Measurements from ENCODE around the gene KMT2E.

The KMT2E gene

DNA sequence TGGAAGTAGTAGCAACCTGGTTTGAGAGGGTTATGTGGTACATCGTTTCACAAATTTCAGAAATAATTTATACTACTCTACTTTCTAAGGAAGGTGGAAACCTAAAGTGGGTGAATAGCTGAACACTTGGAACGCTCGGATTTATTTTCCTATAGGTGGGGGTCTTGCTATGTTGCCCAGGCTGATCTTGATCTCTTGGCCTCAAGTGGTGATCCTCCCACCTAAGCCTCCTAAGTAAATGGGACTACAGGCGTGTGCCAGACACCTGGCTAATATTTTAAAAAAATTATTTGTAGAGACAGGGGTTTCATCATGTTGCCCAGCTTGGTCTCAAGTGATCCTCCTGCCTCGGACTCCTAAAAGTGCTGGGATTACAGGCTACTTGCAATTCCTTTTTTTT is 6.7 kb upstream of the KMT2E start:
- DNase-seq (ENCODE audit: low spot score) = no peak

DNA sequence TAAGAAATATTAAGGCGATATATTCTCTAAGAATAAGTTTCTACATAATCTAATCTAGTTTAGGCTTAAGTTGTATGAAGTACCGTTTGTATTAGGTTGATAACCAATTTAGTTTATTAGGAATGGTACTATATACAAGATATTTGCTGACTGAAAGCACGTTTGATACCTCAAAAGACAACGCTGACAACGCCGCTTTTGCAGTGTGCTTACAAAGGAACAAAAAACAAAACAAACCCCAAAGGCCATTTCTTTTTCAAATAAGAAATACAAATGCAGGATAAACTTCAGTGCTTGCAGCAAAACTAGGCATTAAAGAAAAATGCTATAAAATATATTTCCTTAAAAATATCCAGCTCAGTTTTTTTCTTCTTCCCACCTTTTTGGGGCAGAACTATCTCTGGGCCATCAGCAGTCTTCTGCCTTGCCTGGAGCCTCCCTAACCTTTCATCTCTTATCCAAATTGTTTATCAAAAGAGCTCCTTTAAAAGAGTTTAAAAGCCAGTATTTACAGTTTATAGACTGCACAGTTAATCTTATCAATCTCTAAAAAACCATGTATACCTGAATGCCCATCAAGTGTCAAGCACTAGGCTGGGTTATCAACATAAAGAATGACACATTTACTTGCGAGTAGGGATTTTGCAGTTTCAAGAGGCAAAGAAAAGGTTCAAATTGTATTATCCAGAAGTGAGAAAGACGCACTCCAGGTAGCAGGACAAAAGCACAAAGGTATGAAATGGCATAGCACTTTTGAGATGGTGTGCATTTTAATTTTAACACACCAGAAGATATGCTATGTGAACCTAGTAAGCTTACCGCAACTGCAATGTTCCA is 4.1 kb upstream of the KMT2E start:
- no peak for DNase-seq (ENCODE audit: low spot score)

DNA sequence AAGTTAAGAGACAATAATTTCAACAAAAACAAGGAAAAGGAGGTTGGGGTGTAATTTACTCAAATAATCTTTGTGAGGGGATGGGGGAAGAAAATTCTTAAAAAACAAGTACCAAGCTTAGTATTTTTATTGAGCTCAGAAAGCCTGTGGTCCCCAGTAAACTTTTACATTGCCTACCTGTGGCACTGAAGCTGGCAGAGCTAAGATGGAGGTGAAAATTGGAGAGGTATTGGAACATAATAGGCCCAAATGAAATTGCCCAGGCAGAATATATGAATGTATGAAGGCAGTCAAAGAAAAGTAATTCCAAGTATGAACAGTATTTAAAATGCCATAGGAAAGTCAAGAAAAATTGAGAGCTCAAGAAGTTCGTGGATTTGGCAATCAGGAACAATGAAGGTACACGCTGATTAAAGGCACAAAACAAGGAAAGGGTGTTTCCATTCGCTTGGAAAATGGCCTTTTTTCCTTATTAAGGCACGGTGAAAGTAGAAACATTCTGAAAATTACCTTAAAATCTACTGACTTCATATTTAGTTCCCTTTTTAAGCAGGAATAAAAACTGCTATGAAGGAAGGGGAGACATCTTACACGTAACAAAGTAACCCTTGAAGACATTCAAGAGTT is 3.4 kb upstream of the KMT2E start:
- no peak for DNase-seq (ENCODE audit: low spot score)

DNA sequence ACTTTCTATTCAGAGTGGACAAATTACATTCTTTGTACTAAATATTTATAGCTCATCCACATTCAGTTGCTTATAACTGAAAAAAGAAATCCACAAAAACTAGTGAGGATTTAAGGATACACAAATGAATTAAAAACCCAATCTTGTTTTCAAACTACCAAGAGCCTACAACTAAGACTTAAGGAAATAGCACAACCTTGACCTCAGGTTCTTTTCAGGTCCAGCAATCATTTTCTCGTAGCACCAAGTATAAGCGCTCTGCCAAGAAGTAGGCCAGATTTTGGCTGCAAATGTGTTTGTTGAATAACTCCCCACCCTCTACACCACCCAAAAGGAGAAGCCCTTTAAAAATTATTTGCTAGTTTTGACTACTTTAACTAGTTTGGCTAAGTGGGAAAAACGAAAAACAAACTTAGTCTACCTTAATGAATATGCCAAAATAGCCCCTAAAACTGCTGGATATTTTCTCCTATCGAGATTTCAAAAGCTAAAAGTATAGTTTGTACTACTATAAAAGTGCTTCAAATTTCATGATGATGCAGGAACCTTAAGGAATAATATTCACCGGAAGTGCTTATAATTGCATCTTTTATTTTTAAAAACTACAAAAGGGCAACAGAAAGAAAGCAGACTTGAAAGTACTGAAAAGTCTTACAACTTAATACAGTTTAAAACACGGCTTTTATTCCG is 2.7 kb upstream of the KMT2E start:
- DNase-seq (ENCODE audit: low spot score) = peak; percentile 50

DNA sequence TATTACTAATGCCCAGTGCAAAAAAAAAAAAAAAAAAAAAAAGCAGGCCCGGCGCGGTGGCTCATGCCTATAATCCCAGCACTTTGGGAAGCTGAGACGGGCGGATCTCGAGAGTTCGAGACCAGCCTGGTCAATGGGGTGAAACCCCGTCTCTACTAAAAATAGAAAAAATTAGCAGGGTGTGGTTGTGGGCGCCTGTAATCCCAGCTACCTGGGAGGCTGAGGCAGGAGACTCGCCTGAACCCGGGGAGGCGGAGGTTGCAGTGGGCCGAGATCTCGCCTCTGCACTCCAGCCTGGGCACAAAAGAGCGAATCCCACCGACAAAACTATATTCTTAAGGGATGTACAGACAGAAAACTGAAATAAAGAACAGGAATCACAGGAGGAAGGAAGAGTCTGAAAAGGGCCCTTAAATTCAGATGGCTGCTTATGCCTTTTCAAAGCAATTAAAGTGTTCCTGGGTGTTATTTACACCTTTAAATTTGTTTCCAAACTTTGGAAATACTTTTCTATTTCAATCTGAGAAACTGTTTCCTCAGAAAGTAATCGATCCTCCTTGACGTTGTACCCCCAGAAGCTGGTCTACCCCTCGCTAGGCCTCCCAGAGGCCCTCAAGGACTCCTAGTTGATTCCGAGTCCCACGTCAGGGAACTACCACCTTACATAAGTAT is 2.0 kb upstream of the KMT2E start:
- no peak for DNase-seq (ENCODE audit: low spot score)

DNA sequence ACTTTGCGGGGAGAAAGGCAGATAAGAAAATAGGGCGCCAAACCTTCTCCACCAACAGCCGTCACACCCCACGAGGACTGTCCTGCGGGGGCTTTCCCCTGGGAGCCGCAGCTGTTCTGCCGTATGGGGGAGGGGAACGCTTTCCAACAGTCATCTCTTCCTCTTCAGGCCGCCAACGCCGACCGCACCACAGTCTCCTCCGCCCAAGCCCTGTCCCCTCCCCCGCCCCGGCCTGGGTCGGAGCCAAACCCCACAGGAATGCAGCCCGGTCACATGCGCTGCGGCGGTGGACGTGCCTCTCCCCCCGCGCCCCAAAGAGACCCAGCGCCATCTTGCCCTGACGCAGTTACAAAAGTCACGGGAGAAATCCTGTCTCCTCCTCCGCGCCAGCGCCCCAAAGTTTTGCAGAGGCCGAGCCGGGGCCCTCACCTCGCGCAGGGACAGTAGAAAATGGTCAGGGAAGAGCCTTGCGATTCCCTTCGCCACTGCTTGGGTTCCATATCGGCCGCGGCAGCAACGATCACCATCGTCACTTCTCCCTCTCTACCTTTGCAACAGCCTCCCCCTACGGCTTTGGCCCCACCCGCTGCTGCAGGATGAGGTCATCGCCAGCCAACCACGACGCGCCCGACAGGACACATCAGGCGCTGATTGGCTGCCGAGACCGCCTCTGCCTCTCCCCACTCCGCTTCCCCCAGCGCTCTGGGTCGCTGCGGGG is 1.3 kb upstream of the KMT2E start:
- DNase-seq (ENCODE audit: low spot score) = peak; percentile 97

DNA sequence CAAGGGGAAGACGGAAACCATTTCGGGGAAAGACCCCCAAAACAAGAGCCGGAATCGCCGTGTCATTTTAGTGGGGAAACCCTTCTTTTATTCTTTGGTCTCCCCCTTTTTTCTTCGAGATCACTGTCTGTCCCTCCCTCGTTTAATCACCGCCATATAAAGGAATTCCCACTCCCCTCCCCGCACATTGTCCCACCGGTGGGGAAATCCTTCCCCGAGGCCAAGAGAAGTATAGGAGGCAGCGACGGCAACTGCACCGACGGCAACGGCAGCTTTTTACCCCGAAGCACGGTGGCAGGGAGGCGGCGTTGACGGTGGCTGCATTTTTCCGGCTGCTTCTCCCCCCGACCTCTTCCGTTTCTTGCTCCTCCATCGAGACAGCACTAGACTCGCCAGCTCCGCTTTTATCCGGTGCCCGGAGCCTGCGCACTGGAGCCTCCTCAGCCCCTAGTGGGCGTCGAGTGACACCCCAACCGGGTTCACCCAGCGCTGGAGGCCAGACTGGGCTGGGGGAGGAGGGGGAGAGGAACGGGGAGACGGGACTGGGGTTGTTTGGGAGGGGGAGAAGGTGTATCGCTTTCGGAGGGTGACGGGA is 687 bp upstream of the KMT2E start:
- DNase-seq (ENCODE audit: low spot score) = peak; percentile 87

DNA sequence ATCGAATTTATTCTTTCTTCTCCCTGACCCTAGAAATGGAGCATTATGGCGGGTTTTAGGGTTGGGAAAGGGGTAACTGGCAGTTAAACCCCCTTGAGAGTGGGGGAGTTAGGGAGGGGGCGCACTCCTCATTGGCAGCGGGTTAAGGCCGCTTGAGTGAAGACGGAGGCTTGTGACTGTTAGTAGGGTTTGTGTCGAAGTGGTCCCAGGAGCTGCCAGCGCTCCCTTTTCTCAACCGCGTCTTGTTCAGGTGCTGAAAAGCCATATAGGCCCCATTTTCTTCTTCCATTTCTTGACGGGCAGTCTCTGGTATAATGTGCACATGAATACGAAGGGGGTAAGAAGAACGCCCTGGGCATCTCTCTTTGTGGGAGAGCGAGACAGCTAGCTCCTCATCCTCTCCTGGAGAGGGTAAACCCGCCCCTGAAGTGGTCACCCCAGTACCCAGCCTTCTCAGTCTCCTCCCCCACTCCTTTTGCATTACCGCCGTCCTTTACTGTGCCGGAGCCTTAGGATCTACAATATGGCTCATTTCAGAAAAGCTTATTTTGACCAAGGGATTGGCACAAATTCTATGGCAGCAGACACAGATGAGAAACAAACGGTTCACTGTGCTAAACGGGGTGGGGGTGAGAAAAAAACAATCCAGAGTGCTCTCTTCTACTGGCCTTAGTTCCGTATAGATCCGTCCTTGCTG is 836 bp downstream of the KMT2E start:
- peak; percentile 69 for DNase-seq (ENCODE audit: low spot score)

DNA sequence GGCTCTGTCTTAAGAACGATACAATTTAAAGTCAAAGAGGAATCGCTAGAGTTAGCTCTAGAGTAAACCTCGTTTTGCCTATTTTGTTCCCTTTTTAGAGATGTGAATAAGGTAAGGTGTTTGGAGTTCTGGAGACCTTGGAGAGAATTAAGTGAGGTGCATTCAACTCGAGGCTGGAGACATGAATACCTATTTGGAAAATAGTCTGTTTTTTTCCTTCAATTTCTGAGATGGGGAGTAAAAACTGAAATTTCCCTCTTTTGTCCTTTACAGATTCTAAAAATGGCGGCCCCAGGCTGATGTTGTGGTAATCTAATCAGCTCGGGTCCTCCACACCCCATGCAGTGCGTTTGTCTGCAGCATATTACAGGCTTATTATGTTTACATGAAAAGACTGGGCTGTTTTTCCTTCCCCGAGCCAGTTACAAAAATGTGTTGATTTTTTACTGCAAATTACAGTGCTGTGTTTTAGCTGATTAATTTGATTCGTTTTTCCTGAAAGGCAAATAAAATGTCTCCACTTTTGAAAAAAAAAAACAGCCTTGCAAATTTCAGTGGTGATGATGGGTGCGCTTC is 1.5 kb downstream of the KMT2E start:
- peak; percentile 70 for DNase-seq (ENCODE audit: low spot score)

DNA sequence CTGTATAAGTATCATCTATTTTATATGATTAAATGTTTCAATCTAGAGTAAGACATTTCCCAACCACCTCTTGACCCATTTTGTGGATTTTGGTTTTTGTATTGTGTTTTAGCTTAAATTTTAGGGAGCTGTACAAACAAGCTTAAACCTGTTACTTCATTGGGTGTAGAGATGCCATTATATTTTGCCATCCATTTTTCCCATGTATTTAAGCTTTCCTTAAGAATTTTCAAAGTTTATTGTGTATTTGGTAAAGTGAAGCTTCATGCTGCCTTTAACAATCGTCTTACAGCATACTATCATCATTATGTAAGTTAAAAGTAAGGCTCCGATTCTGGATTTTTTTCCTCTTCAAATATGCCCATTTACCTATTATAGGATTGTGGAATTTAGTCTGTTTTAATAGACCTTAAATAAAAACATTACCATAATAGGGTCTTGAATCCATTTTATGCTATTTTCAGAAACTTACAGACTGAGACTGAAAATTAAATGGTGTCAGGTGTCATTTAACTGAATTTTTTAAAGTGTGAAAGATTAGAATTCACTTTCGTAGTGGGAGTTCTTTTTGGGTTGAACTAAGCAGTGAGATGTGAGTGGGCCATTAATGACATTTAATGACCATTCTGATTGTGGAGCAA is 2.2 kb downstream of the KMT2E start:
- DNase-seq (ENCODE audit: low spot score) = peak; percentile 20

DNA sequence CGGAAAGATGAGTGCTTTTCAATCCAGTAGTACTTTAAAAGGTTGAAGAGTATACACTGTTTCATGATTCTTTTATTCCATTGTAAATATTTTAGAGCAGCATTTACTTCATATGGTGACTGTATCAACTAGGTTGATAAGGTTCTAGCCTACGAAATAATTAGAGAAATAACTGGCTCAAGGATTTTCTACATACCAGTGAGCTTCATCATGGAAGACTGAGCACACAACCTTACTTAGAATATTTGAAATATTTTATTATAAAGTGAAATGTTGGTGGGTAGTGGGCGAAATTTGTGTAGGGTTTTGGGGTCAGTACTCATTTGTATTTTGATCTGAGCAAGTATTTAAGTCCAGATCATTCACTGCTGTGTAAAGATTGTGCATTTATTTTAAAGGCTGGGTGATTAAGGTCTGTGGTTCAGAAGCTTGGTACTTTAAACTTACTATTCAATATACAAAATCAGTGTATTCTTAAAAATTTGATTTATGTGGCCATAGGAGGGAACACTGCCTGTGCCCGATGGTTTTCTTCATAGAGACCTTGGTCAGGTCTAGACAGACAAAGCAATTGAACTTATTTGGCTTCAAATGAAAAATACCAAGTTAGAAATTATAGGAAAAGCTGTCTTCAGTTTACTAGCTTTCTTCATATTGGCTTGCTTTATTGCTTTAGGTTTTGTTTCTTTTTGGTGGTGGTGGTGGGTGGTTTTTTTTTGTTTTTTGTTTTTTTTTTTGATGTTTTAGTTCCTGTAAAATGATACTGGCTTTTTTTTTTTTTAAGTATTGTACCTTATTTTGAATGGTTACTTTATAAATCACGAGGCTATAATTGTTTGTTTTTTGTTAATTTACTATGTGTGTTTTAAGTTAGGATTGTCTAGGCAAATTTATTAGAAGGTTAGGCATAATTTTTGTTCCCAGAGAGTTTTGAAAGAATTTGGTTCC is 3.0 kb downstream of the KMT2E start:
- no peak for DNase-seq (ENCODE audit: low spot score)

DNA sequence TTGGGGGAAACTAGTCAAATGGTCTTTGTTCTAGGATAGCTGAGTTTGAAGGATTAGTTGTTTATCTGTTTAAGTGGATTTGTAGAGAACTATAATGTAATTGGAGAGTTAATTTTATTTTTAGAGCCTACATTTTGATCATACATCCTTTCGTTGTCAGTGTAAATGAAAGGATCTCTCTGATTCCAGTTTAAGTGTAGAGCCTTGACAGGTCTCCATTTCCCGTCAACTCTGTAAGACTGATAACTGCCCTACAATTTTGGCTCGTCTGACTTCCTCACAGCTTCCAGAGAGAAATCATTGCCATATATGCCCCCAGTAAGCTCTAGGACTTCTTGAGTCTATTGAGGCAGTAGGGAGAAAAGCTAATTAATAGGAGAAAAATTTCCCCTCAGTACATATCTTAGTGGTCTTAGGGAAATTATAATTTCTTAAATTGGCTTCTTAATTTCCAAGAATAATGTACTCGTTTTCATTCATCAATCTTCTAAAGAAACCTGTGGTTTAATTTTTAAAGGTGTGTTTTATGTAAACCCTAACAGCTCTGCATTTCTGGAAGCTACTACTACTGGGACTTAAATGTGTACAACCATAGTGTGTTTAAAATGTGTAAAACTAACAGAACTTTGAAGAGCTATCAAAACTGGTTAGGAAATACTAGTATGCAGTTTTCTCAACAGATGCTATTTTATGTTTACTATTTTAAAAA is 3.8 kb downstream of the KMT2E start:
- DNase-seq (ENCODE audit: low spot score) = peak; percentile 34

DNA sequence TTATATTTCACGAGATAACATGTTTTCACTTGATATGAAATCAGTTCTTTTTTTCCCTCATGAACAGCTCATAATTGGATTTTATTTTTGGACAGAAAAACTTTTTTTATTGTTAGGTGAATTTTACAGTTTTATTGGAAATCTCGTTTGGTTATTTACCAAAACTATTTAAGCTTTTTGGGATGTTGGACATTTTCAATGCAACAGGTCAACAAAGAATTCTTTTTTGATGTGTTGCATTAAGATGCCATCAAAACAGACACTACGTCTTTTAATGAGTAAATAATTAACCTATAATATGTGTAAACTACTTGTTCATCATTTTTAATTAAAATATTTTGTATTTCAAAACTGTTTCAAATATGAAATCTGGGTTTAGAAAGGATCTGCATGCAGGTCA is 5.3 kb downstream of the KMT2E start:
- no peak for DNase-seq (ENCODE audit: low spot score)

DNA sequence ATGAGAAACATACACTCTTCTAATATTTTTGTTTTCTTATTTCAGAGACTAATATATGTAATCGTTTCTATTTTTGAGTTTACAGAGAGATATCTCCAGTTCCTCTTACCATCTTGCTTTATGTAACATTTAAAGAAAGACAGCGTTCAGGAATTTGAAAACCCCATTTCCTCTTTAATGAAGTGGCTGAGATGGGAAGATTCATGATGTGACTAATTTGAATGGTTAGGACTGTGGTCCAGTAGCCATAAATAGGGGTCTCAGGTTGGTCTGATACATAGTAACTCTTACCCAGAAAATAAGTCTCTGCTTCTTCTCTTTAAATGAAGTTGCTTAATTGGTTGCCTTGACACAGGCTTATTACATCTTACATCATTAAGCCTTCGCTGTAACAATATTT is 6.9 kb downstream of the KMT2E start:
- no peak for DNase-seq (ENCODE audit: low spot score)

DNA sequence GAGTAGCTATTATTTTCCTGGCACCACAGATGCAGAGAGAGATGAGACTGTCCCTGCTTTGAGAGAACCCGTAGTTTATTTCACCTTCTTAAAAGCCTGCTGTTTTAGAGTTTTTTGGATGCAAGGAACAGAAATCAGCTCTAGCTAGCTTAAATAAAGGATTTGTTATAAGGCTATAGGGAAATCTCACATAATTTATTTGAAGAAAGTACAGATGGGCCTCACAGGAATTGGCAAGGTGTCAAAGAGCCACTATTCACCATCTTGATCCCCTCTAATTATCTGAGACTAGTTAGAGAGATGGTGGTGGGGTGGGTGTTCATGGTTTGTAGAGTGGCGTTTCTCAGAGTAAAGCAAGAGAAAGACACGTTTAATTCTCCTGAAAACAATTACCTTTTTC is 7.3 kb downstream of the KMT2E start:
- no peak for DNase-seq (ENCODE audit: low spot score)

DNA sequence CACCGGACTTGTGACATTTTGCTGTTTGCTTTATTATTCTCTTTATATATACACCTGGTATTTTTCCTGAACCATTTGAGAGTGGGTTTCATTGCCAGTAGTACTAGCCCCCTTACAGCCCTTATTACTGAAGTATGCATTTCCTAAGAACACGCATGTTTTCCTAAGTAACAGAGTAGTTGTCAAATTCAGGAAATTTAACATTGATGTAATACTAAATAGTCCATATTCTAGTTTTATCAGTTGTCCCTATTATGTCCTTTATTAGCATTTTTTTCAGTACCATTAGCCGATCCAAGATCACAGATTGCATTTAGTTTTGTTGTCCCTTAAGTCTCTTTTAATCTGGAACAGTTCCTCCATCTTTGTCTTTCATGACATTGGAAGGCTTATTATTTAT is 8.0 kb downstream of the KMT2E start:
- no peak for DNase-seq (ENCODE audit: low spot score)

DNA sequence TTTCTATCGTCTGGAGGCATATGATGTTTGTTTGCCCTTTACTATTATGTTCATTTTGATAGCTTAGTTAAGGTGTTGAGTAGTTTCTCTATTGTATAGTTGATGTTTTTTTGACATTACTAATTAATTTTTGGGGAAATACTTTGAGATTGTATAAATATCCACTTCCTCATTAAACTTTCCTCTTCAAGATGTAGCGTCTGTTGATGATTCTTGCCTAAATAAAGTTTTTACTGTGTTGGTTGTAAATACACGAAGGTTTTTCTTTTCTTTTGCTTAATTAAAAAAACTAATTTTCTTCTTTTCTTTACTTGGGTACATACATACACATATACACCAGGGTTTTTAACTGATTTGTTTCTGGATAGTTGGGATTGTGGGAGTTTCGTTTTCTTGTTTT is 8.5 kb downstream of the KMT2E start:
- DNase-seq (ENCODE audit: low spot score) = no peak

DNA sequence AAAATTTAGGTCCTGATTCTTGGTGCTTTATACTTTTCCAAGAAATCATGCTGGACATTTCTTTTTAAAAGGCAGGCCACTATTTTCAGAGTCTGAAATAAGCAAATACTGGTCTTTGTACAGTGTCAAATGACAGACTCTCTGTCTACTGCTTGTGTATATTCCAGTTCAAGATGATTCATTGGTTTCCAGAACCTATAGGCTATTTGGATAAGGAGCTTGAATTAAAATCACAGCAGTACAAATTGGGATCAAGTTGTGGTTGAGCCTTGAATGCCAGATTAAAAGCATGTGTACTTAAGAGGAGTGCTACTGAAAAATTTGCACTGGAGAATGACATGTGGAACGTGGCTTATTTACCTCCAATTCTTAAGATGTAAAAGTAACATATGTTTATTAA is 10.7 kb downstream of the KMT2E start:
- no peak for DNase-seq (ENCODE audit: low spot score)

Measured in hematopoietic multipotent progenitor cell treated with erythropoietin and hydrocortisone succinate and interleukin-3 and kit ligand, for 15 days (in vitro differentiated cells).